ENCODE results near the gene TATDN3. TPM values are rescaled to one million over a fixed set of nuclear protein-coding genes. Genes with fewer than 3 reads are reported as not detected.
"Not testable (repeated sequence)": the region's sequence is repeated elsewhere in the genome, so short reads cannot be mapped to it uniquely, and the experiment has no call there.

TATDN3 gene
- total RNA-seq, 1 experiment from 2014 or later = 33.5 TPM

GRCh38 chr1:212816567-212817278 lies 25.0 kb downstream of the TATDN3 start:
- no peak for DNase-seq (ENCODE audit: low read depth, low spot score)
- in situ Hi-C loops (cut with HindIII; ENCODE audit: low pct_unique_long_range_greater_than_20kb, low sequenced_read_pairs) = no loop called here

- in situ Hi-C loops (cut with HindIII; ENCODE audit: low pct_unique_long_range_greater_than_20kb, low sequenced_read_pairs) = no loop called here
- no peak for DNase-seq (ENCODE audit: low read depth, low spot score)
These were observed 28.0 kb downstream of the TATDN3 start for GRCh38 chr1:212819726-212820125.

DNA sequence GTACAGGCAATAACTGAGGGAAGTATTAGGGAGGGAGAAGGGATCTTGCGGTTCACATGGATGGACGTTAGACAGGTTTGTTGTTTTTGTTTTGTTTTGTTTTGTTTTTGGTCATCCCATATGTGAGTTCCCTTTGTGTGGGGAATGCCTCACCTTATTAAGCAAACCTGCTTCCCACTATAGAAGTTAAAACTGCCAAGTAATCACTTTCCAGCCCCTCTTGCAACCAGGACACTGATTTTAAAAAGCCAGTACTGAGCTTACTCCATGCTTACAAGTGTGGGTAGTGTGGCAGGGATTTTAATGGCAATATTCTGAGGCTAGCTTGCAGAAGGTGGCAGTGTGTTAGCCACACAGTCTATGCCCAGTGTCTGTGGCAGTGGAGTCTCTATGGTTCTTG lies 29.3 kb downstream of the TATDN3 start:
- in situ Hi-C loops (cut with HindIII; ENCODE audit: low pct_unique_long_range_greater_than_20kb, low sequenced_read_pairs) = no loop called here
- DNase-seq (ENCODE audit: low read depth, low spot score) = no peak

GRCh38 chr1:212822956-212823355 lies 31.3 kb downstream of the TATDN3 start:
- peak; percentile 52 for DNase-seq (ENCODE audit: low read depth, low spot score)
- in situ Hi-C loops (cut with HindIII; ENCODE audit: low pct_unique_long_range_greater_than_20kb, low sequenced_read_pairs) = no loop called here

DNA sequence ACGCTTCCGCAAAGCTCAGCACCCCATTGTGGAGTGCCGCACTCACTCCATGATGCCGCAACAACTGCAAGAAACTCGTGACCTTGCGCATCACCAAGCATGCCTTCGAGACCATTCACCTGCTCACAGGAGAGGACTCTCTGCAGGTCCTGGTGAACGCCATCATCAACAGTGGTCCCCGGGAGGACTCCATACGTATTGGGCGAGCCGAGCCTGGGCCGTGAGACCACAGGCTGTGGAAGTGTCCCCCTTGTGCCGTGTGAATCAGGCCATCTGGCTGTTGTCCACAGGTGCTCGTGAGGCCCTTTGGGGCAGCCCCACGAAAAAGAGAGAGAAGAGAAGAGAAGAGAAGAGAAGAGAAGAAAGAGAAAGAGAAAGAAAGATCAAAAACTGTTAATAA lies 32.5 kb downstream of the TATDN3 start:
- in situ Hi-C loops (cut with HindIII; ENCODE audit: low pct_unique_long_range_greater_than_20kb, low sequenced_read_pairs) = no loop called here
- DNase-seq (ENCODE audit: low read depth, low spot score) = no peak

DNA sequence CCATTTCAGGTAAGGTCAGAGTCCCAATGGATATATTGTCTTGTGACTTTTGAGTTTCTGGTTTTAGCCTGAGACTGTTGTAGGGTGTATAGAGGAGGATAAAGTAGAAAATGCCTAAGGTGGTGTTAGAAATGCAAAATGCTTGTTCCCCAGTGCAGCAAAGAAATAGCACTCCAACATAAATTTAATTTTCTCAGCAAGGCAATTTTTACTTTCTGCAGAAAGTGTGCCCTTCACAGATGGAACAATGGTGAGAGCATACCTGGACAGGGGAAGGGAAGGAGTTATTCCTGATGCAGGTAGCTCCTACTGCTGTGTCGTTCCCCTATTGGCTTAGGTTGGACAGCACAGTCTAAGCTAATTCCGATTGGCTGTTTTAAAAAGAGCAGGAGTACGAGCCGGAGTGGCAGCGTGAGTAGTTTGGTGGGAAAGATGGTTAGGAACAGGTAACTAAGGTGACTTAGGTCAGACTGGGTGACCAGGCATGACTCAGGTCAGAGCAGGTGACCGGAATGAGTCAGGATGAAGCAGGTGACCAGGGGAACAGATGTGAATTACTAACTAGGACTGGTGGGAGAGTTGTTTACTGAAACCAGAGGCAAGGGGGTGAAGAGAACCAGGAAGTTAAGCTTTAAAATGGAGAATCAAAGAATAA lies 34.2 kb downstream of the TATDN3 start:
- no peak for DNase-seq (ENCODE audit: low read depth, low spot score)
- in situ Hi-C loops (cut with HindIII; ENCODE audit: low pct_unique_long_range_greater_than_20kb, low sequenced_read_pairs) = no loop called here

GRCh38 chr1:212827171-212827776 lies 35.6 kb downstream of the TATDN3 start:
- in situ Hi-C loops (cut with HindIII; ENCODE audit: low pct_unique_long_range_greater_than_20kb, low sequenced_read_pairs) = no loop called here
- no peak for DNase-seq (ENCODE audit: low read depth, low spot score)

GRCh38 chr1:212827831-212828278 lies 36.2 kb downstream of the TATDN3 start:
- in situ Hi-C loops (cut with HindIII; ENCODE audit: low pct_unique_long_range_greater_than_20kb, low sequenced_read_pairs) = no loop called here
- DNase-seq (ENCODE audit: low read depth, low spot score) = no peak

GRCh38 chr1:212828395-212828794 lies 36.7 kb downstream of the TATDN3 start:
- DNase-seq (ENCODE audit: low read depth, low spot score) = no peak
- in situ Hi-C loops (cut with HindIII; ENCODE audit: low pct_unique_long_range_greater_than_20kb, low sequenced_read_pairs) = no loop called here

- DNase-seq (ENCODE audit: low read depth, low spot score); in situ Hi-C loops (cut with HindIII; ENCODE audit: low pct_unique_long_range_greater_than_20kb, low sequenced_read_pairs): not testable (repeated sequence)
These were observed 41.8 kb downstream of the TATDN3 start for GRCh38 chr1:212833211-212834207.

- DNase-seq (ENCODE audit: low read depth, low spot score) = no peak
- in situ Hi-C loops (cut with HindIII; ENCODE audit: low pct_unique_long_range_greater_than_20kb, low sequenced_read_pairs) = no loop called here
These were observed 46.5 kb downstream of the TATDN3 start for GRCh38 chr1:212838145-212838544.

- in situ Hi-C loops (cut with HindIII; ENCODE audit: low pct_unique_long_range_greater_than_20kb, low sequenced_read_pairs) = not testable (repeated sequence)
These were observed 52.8 kb downstream of the TATDN3 start for GRCh38 chr1:212844521-212844920.

DNA sequence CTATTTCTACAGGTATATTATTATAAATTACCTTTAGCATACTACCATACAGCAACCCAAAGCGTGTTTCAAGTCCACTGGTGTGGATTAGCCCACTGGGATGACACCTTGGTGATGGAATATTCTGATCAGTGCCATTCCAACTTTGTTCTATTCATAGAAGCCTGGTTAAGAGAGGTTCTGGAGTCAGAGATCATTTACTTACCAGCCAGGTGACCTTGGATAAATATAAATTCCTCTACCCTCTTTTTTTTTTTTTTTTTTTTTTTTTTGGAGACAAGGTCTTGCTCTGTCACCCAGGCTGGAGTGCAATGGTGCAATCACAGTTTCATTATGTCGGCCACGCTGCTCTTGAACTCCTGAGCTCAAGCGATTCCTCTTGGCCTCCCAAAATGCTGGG lies 55.9 kb downstream of the TATDN3 start, which contains the start of gene SPATA45:
Gene SPATA45, minus strand, starts transcription at position 101 of the 400 bp plus-strand sequence. CDS start 11,500 bp downstream, outside the sequence.
- no peak for DNase-seq (ENCODE audit: low read depth, low spot score)
- in situ Hi-C loops (cut with HindIII; ENCODE audit: low pct_unique_long_range_greater_than_20kb, low sequenced_read_pairs) = no loop called here

More at GRCh38 chr1:212844521-212844920, 52.8 kb downstream of the TATDN3 start:
- not testable (repeated sequence) for DNase-seq (ENCODE audit: low read depth, low spot score)

DNA sequence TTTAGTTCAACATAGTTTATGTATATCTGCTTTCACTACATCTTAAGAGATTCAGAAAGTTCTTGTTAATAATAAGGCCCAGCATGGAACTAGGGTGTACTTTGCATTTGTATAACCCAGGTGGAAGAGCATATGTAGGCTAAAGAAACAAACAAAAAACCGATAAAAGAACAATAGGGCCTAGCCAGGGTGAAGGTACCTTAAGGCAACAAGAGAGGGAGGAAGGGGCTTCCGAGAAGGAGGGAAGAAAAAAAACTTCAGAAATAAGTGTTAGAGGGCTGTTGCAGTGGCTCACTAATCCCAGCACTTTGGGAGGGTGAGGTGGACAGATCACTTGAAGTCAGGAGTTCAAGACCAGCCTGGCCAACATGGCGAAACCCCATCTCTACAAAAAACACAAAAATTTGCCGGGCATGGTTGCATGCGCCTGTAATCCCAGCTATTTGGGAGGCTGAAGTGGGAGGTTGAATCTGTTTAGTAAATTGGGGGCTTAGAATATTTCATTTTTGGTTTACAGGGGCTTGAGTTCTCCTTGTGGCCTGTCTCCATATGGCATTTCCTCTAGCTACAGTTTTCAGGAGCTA lies 60.5 kb downstream of the TATDN3 start:
- in situ Hi-C loops (cut with HindIII; ENCODE audit: low pct_unique_long_range_greater_than_20kb, low sequenced_read_pairs) = no loop called here

GRCh38 chr1:212853658-212854057 lies 62.0 kb downstream of the TATDN3 start:
- no peak for DNase-seq (ENCODE audit: low read depth, low spot score)

More for the DNA sequence above, 60.5 kb downstream of the TATDN3 start:
- no peak for DNase-seq (ENCODE audit: low read depth, low spot score)

GRCh38 chr1:212856755-212857154 lies 65.1 kb downstream of the TATDN3 start:
- no peak for DNase-seq (ENCODE audit: low read depth, low spot score)
- in situ Hi-C loops (cut with HindIII; ENCODE audit: low pct_unique_long_range_greater_than_20kb, low sequenced_read_pairs) = no loop called here

More at GRCh38 chr1:212853658-212854057, 62.0 kb downstream of the TATDN3 start:
- in situ Hi-C loops (cut with HindIII; ENCODE audit: low pct_unique_long_range_greater_than_20kb, low sequenced_read_pairs) = no loop called here

- in situ Hi-C loops (cut with HindIII; ENCODE audit: low pct_unique_long_range_greater_than_20kb, low sequenced_read_pairs) = no loop called here
- DNase-seq (ENCODE audit: low read depth, low spot score) = peak; percentile 94
These were observed 66.3 kb downstream of the TATDN3 start, which contains the start of gene FLVCR1 for GRCh38 chr1:212857992-212858460. Gene FLVCR1, plus strand, starts transcription at chr1:212858275. Its CDS starts 178 bp downstream, at chr1:212858453.
